T-helper 2 cell (primary cell): ENCODE data around the gene STAP2.

Experiments used
- DNase-seq, 5 experiments: peaks; one replicate each; pipeline versions ENCODE4 v3.0.0 to v3.0.0-alpha.2; 2012 to 2022
- total RNA-seq, 2 donors: gene quantifications; one replicate each; lab custom pipeline; 2026; lab: John Stamatoyannopoulos, UW

Gene STAP2
- total RNA-seq, result 0.88 to 0.94 reads per million in 2 donors

- DNase-seq, result peak in 1 of 5 experiments; percentile 51
Measured at GRCh38 chr19:4338441-4339355, at the start of gene STAP2. TSS of gene STAP2 (minus strand) at chr19:4338827. CDS start at chr19:4338753, 74 bp downstream.

GRCh38 chr19:4386041-4386782 lies 47.6 kb upstream of the STAP2 start:
- DNase-seq, result no peak

GRCh38 chr19:4385291-4386040 lies 46.8 kb upstream of the STAP2 start:
- DNase-seq, result no peak

- peak; percentile 24 to 79 (median 47) for DNase-seq
Measured at GRCh38 chr19:4380254-4380727, 41.7 kb upstream of the STAP2 start.

- peak in 2 of 5 experiments; percentile 35 to 44 for DNase-seq
Measured at GRCh38 chr19:4379383-4380253, 41.0 kb upstream of the STAP2 start.

GRCh38 chr19:4378886-4379285 lies 40.3 kb upstream of the STAP2 start:
- no peak for DNase-seq

GRCh38 chr19:4376991-4377781 lies 38.6 kb upstream of the STAP2 start:
- DNase-seq, result no peak

- DNase-seq, result no peak
Measured at GRCh38 chr19:4376671-4376990, 38.0 kb upstream of the STAP2 start.

- no peak for DNase-seq
Measured at GRCh38 chr19:4376028-4376670, 37.5 kb upstream of the STAP2 start.

GRCh38 chr19:4375164-4376027 lies 36.8 kb upstream of the STAP2 start:
- no peak for DNase-seq

GRCh38 chr19:4374498-4375163 lies 36.0 kb upstream of the STAP2 start:
- no peak for DNase-seq

- no peak for DNase-seq
Measured at GRCh38 chr19:4373601-4374497, 35.2 kb upstream of the STAP2 start.

- DNase-seq, result no peak
Measured at GRCh38 chr19:4373013-4373367, 34.4 kb upstream of the STAP2 start.

GRCh38 chr19:4372165-4373012 lies 33.8 kb upstream of the STAP2 start:
- DNase-seq, result no peak

GRCh38 chr19:4371247-4372164 lies 32.9 kb upstream of the STAP2 start:
- no peak for DNase-seq
